Keratinocyte (primary cell): ENCODE data around the gene ZNF839. TPM values are rescaled to one million over a fixed set of nuclear protein-coding genes. Genes with fewer than 3 reads are reported as not detected.

Experiments
- DNase-seq: peaks from one replicate; pipeline ENCODE4 v3.0.0-alpha.2; 2011; ENCODE audit warnings: low read depth, missing footprints, low spot score
- FAIRE-seq: peaks from 2 replicates; lab custom pipeline; 2011; peaks lifted over from hg19 to GRCh38; lab: Jason Lieb, UNC
- H2AFZ ChIP-seq: 2 replicates; pipeline ENCODE4 v1.6.0; 2012; ENCODE audit warnings: low read length, control low read depth, inconsistent platforms; ENCODE audit not compliant: control insufficient read depth
- H3K27ac ChIP-seq: 2 replicates; pipeline ENCODE4 v1.5.1; 2011; ENCODE audit warnings: low read length; ENCODE audit not compliant: control insufficient read depth, insufficient read depth
- H3K27me3 ChIP-seq: 3 replicates; pipeline ENCODE4 v1.6.0; 2011; ENCODE audit warnings: low read length; ENCODE audit not compliant: control insufficient read depth, insufficient read depth; ENCODE audit errors: extremely low read depth
- H3K36me3 ChIP-seq, 2 experiments: 2 replicates in 1 of 2; 3 replicates in 1 of 2; pipeline ENCODE4 v1.5.1; 2011; ENCODE audit warnings: low read length in 2 of 2, mild to moderate bottlenecking in 1 of 2; ENCODE audit not compliant: control insufficient read depth in 2 of 2, insufficient read depth in 2 of 2; ENCODE audit errors: extremely low read depth in 1 of 2
- H3K4me1 ChIP-seq: 3 replicates; pipeline ENCODE4 v1.5.1; 2011; ENCODE audit warnings: low read length; ENCODE audit not compliant: control insufficient read depth, insufficient read depth; ENCODE audit errors: extremely low read depth
- H3K4me2 ChIP-seq: 3 replicates; pipeline ENCODE4 v1.6.0; 2011; ENCODE audit warnings: low read depth, low read length; ENCODE audit not compliant: control insufficient read depth, insufficient read depth; ENCODE audit errors: extremely low read depth
- H3K4me3 ChIP-seq, 3 experiments: fragments of 200-600 bp in 1 of 3; sonication (generic) in 1 of 3; 2 replicates in 2 of 3; 3 replicates in 1 of 3; pipeline ENCODE4 v1.5.1; 2011 to 2016; ENCODE audit warnings: low read length in 3 of 3, mild to moderate bottlenecking in 3 of 3, control low read depth in 2 of 3, inconsistent platforms in 1 of 3, low read depth in 1 of 3, mixed read lengths in 1 of 3, mixed run types in 1 of 3, moderate library complexity in 1 of 3; ENCODE audit not compliant: control insufficient read depth in 2 of 3, insufficient read depth in 2 of 3; ENCODE audit errors: extremely low read depth in 1 of 3
- H3K79me2 ChIP-seq: 2 replicates; pipeline ENCODE4 v1.6.0; 2012; ENCODE audit warnings: low read length; ENCODE audit not compliant: control insufficient read depth, insufficient read depth
- H3K9ac ChIP-seq: 3 replicates; pipeline ENCODE4 v1.6.0; 2011; ENCODE audit warnings: low read length; ENCODE audit not compliant: control insufficient read depth, insufficient read depth; ENCODE audit errors: extremely low read depth
- H3K9me1 ChIP-seq: 3 replicates; pipeline ENCODE4 v1.6.0; 2011; ENCODE audit warnings: low read length; ENCODE audit not compliant: control insufficient read depth, insufficient read depth; ENCODE audit errors: extremely low read depth
- H3K9me3 ChIP-seq: 2 replicates; pipeline ENCODE4 v1.5.1; 2012; ENCODE audit warnings: low read depth, low read length; ENCODE audit not compliant: control insufficient read depth
- H4K20me1 ChIP-seq: 3 replicates; pipeline ENCODE4 v1.6.0; 2011; ENCODE audit warnings: low read length; ENCODE audit not compliant: control insufficient read depth, insufficient read depth; ENCODE audit errors: extremely low read depth
- EZH2 ChIP-seq: IDR thresholded peaks from one replicate; pipeline ENCODE4 v1.6.1; 2012; ENCODE audit warnings: inconsistent platforms, mild to moderate bottlenecking, low read length, moderate library complexity
- dilution Hi-C: fragments of 300-500 bp; cut with MboI; formaldehyde crosslinking; loops from one replicate; pipeline ENCODE4 v1.7.0; 2020; ENCODE audit warnings: low sequenced_read_pairs; ENCODE audit not compliant: extremely low pct_ligation_motif_present
- polyA plus RNA-seq, 5 experiments: library from polyadenylated mRNA; depleted of rRNA in 3 of 5; stranded (reverse) in 3 of 5; stranded (forward) in 1 of 5; unstranded in 1 of 5; fragments of >200 nt; gene quantifications; 1 replicate in 1 of 5; 2 replicates in 3 of 5; 3 replicates in 1 of 5; pipeline versions ENCODE4 v1.2.1 to v1.2.3, GENCODE V29; 2011 to 2012; ENCODE audit warnings: missing spikeins in 2 of 5, low read depth in 1 of 5, low replicate concordance in 1 of 5
- TF ChIP-seq, protein P1 (sequence below), 3 experiments: IDR thresholded peaks in 1 of 3; conservative IDR thresholded peaks in 1 of 3; optimal IDR thresholded peaks in 1 of 3; 2 replicates in 2 of 3; 3 replicates in 1 of 3; pipeline versions ENCODE3 to v1.5.1; 2011; ENCODE audit warnings: low read length in 3 of 3, mild to moderate bottlenecking in 3 of 3, moderate library complexity in 2 of 3, control low read depth in 1 of 3, inconsistent platforms in 1 of 3; ENCODE audit not compliant: insufficient read depth in 2 of 3; ENCODE audit errors: extremely low read depth in 1 of 3

The ZNF839 gene
- polyA plus RNA-seq, 1 donor (not counting 4 experiments of a cell fraction or from before 2014, with no cell fraction given), result 11.0 TPM

DNA sequence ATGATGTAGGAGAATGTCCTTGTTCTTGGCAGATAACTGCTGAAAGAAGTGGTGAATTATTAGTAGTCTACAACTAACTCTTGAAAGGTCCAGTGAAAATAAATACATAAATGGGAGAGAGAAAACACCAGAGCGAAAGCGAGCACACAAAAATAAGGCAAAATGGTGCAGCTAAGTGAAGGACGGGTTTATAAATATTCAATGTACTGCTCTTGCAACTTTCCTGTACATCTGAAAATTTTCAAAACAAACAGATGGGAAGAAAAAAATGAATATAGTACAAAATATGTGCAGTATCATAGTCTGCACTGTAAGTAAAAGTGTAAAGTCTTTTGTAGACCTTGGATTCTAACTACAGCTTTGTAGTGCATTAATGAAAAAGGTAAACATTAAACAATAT, 15.9 kb upstream of the ZNF839 start:
- TF ChIP-seq, protein P1, sequence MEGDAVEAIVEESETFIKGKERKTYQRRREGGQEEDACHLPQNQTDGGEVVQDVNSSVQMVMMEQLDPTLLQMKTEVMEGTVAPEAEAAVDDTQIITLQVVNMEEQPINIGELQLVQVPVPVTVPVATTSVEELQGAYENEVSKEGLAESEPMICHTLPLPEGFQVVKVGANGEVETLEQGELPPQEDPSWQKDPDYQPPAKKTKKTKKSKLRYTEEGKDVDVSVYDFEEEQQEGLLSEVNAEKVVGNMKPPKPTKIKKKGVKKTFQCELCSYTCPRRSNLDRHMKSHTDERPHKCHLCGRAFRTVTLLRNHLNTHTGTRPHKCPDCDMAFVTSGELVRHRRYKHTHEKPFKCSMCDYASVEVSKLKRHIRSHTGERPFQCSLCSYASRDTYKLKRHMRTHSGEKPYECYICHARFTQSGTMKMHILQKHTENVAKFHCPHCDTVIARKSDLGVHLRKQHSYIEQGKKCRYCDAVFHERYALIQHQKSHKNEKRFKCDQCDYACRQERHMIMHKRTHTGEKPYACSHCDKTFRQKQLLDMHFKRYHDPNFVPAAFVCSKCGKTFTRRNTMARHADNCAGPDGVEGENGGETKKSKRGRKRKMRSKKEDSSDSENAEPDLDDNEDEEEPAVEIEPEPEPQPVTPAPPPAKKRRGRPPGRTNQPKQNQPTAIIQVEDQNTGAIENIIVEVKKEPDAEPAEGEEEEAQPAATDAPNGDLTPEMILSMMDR (optimal IDR thresholded peaks at IDR 0.05 in 1 of 3, IDR thresholded peaks at IDR 0.05 in 1 of 3, conservative IDR thresholded peaks at IDR 0.05 in 1 of 3; ENCODE audit: extremely low read depth in 1 of 3, insufficient read depth in 2 of 3, low read length in 3 of 3), result no peak
- no peak for TF ChIP-seq EZH2
- H4K20me1 ChIP-seq, result no peaks in the 10 kb centered on the region
- peak overlapping the region; percentile 80 for H3K4me2 ChIP-seq
- peak overlapping the region; percentile 83 for H3K9ac ChIP-seq
- no peak for DNase-seq
- H3K9me1 ChIP-seq, result no peaks in the 10 kb centered on the region
- H2AFZ ChIP-seq, result no peak overlapping the region
- H3K79me2 ChIP-seq, result peaks cover 47% of the 10 kb centered on the region
- peak overlapping the region; percentile 87 for H3K27ac ChIP-seq
- no peaks in the 10 kb centered on the region for H3K36me3 ChIP-seq
- no peaks in the 10 kb centered on the region for H3K9me3 ChIP-seq
- FAIRE-seq, result no peak
- H3K4me1 ChIP-seq, result peaks cover 8% of the 10 kb centered on the region
- H3K4me3 ChIP-seq, result peak overlapping the region; percentile 77 to 87 (median 81)
- dilution Hi-C loops, result no loop called here
- no peaks in the 10 kb centered on the region for H3K27me3 ChIP-seq

DNA sequence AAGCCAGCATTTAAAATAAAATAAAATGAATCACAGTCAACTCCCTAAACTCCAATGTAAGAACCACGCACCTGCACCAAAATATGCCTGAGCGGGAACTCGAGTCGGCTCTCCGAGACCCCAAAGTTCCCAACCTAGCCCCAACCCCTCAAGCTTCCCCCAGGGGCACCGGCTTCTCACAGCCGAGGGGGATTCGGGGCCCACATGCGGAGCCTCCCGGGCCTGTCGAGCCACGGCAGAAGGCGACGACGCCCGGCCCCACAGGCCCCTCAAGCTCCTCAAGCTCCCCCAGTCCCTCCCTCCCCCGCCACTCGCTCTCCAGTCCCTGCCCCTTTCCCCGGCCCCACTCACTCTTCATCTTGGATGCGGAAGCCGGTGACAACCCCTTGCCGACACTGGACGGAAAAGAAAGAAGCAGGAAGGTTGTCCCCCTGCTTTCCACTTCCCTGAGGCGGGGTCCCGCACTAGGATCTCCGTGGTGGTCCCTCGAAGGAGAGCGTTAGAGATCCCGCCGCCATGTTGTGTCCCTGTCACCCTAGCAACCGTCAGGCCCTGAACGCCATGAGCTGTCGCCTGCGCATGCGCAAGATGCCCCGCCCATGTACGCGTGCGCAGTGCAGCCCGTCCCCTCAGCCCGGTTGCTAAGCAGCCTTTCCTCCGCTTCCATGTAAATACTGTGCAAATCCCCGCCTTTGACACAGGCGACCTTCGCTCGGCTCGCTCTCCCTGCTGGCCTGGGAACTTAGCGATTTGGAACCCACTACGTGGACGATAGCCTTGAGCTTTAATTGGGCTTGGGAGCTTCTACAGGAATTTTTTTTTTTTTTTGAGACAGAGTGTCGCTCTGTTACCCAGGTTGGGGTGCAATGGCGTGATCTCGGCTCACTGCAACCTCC, 14.7 kb upstream of the ZNF839 start, which contains the start of gene MOK:
TSS of gene MOK (minus strand) at position 554 of the 896 bp plus-strand sequence. CDS start at position 358, 196 bp downstream.
- H3K4me2 ChIP-seq, result peak within 1 kb of the TSS; percentile 81
- TF ChIP-seq, protein P1 (optimal IDR thresholded peaks at IDR 0.05 in 1 of 3, IDR thresholded peaks at IDR 0.05 in 1 of 3, conservative IDR thresholded peaks at IDR 0.05 in 1 of 3; ENCODE audit: extremely low read depth in 1 of 3, insufficient read depth in 2 of 3, low read length in 3 of 3), result no peak
- no peak for TF ChIP-seq EZH2
- DNase-seq (peak; percentile 79), FAIRE-seq (peak; percentile 70)
- no peaks in the 10 kb centered on the region for H3K9me3 ChIP-seq
- H4K20me1 ChIP-seq, result no peaks in the 10 kb centered on the region
- no peaks in the 10 kb centered on the region for H3K9me1 ChIP-seq
- peaks cover 39% of the 10 kb centered on the region for H3K79me2 ChIP-seq
- H3K27me3 ChIP-seq, result no peaks in the 10 kb centered on the region
- peak within 1 kb of the TSS; percentile 87 for H3K27ac ChIP-seq
- H3K36me3 ChIP-seq, result no peaks in the 10 kb centered on the region
- peaks cover 8% of the 10 kb centered on the region for H3K4me1 ChIP-seq
- H3K9ac ChIP-seq, result peak within 1 kb of the TSS; percentile 83
- peak within 1 kb of the TSS; percentile 77 to 87 (median 81) for H3K4me3 ChIP-seq
- dilution Hi-C loops, result no loop called here
- H2AFZ ChIP-seq, result peak within 1 kb of the TSS; percentile 86
